ENCODE results near the gene RHOC.

- TF ChIP-seq POLR2A (IDR thresholded peaks at IDR 0.05; ENCODE audit: low read length) (no peak), GATA1 (IDR thresholded peaks at IDR 0.05; ENCODE audit: low read depth, low read length) (no peak)
Measured at GRCh38 chr1:112687361-112687760, 19.6 kb downstream of the RHOC start.
